ENCODE measurements around the gene TIFAB. TPM values are rescaled to one million over a fixed set of nuclear protein-coding genes. Genes with fewer than 3 reads are reported as not detected.
A peak's percentile ranks its signal among the peaks of the same experiment; 100 is the strongest.

TIFAB gene
- total RNA-seq, 1 donor from 2014 or later = 0.30 TPM

DNA sequence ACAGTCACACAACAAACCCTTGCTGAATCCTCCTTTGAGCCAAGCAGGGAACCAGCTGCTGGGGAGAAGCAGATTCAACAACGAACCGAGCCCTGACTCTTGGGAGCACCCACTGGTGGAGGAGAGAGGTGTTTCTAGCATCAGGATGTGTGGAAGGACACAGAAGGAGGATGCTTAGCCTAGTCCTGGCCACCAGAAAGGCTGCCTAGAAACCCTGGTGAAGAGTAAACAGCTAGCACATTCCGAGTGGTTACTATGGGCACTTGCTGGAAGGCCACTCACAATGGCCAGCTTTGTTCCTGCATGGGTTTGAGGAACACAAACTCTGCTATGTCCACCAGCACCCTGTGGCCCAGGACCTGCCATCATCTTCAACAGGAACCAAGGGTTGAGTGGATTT, 1.8 kb downstream of the TIFAB start:
- TF ChIP-seq, protein P1, sequence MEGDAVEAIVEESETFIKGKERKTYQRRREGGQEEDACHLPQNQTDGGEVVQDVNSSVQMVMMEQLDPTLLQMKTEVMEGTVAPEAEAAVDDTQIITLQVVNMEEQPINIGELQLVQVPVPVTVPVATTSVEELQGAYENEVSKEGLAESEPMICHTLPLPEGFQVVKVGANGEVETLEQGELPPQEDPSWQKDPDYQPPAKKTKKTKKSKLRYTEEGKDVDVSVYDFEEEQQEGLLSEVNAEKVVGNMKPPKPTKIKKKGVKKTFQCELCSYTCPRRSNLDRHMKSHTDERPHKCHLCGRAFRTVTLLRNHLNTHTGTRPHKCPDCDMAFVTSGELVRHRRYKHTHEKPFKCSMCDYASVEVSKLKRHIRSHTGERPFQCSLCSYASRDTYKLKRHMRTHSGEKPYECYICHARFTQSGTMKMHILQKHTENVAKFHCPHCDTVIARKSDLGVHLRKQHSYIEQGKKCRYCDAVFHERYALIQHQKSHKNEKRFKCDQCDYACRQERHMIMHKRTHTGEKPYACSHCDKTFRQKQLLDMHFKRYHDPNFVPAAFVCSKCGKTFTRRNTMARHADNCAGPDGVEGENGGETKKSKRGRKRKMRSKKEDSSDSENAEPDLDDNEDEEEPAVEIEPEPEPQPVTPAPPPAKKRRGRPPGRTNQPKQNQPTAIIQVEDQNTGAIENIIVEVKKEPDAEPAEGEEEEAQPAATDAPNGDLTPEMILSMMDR (IDR thresholded peaks at IDR 0.05) = no peak
- H3K27me3 ChIP-seq (ENCODE audit: low read depth) = peaks cover 4% of the 10 kb centered on the region
- H3K4me3 ChIP-seq = no peak overlapping the region
- H3K27ac ChIP-seq = no peak overlapping the region
- peaks cover 1% of the 10 kb centered on the region for H3K4me1 ChIP-seq
- ATAC-seq (no peak), DNase-seq (no peak)
- no peaks in the 10 kb centered on the region for H3K9me3 ChIP-seq
- intact Hi-C loops (cut with DNase I) = no loop called here
- no peaks in the 10 kb centered on the region for H3K36me3 ChIP-seq

DNA sequence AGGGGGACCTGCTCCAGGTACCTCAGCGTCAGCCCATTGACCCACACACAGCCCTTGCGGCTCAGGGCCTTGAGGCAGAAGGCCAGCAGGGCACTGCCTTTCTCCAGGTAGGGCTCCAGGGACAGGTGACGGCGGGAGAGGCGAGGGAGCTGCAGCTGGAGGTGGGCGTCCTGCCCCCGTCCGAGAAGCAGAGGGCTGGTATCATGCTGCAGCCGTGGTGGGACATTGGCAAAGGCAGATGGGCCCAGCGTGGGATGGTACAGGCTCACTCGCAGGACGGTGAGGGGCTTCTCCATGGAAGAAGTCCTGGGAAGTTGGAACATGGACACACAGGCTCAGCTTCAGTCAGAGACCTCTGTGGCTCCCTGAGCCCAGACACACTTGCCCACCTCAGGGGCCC, 2.5 kb downstream of the TIFAB start:
- Histone ChIP-seq H3K27ac (no peak overlapping the region), H3K9me3 (no peaks in the 10 kb centered on the region), H3K27me3 (ENCODE audit: low read depth) (peaks cover 4% of the 10 kb centered on the region), H3K4me3 (no peak overlapping the region), H3K36me3 (no peaks in the 10 kb centered on the region), H3K4me1 (peaks cover 1% of the 10 kb centered on the region)
- intact Hi-C loops (cut with DNase I) = no loop called here
- ATAC-seq (no peak), DNase-seq (no peak)
- TF ChIP-seq, protein P1 (IDR thresholded peaks at IDR 0.05) = no peak

DNA sequence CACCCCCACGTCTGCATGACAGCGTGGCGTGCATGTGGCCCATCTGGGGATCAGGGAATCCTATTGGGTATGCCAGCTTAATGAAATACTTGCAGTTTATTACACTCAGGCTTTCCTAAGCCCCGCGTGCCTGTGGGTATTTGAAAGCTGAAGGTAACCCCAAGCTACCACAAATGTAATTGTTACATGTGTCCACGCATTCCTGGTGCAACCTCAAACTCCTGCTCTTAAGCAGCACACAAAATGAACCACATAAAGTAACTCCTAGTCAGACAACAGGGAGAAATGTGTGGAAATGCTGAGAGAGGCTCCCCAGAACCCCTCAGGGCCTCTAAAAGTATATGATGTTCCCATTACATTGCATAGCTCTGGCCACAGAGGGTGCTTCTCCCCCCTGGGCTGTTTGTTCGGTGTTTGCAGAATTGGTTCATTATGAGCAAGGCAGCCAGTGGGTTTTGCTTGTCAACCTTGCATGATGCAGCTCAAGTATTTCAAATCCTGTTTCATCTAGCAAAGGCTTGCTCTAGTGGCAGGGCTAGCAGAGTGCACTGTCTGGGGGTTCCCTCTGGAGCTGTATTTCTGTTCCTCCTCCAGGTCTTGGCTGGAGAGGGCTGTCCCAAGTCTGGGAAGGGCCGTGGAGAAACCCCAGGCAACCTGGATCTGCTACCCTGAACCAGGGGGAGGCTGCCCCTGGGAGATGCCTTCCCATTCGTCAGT, 3.2 kb downstream of the TIFAB start:
- H3K27ac ChIP-seq = no peak overlapping the region
- intact Hi-C loops (cut with DNase I) = no loop called here
- no peaks in the 10 kb centered on the region for H3K9me3 ChIP-seq
- no peak overlapping the region for H3K4me3 ChIP-seq
- DNase-seq (no peak), ATAC-seq (no peak)
- H3K4me1 ChIP-seq = peaks cover 4% of the 10 kb centered on the region
- peaks cover 4% of the 10 kb centered on the region for H3K27me3 ChIP-seq (ENCODE audit: low read depth)
- no peaks in the 10 kb centered on the region for H3K36me3 ChIP-seq
- TF ChIP-seq, protein P1 (IDR thresholded peaks at IDR 0.05) = no peak

DNA sequence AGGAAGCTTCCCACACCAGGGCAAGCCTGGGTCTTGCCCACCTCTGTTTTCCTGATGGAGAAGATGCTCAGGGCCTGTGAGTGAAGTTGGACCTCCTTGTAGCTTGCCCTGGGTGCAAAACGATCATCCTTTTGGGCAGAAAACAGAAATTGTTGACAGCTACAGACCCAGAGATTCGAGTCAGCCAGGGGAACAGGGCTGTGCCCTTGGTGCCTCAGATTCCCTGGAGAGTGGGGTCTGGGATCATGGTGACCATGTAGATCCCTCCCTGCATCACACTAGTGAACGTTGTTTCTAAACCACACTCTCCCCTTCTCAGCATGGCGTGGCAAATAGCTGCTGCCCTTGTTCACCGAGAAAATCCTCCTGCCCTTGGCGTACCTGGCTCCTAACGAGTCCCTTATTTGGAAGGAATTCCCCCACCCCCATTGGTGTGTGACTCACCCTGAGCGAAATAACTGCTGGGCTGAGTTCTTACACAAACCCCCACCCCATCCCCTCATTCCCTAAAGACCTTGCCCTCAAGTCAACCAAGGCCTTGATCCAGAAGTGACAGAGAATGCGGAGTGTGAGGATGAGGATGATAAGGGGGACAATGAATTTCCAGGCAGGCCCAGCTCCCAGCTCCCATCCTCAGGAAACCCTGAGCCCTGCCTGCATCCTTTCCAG, 3.9 kb downstream of the TIFAB start:
- peaks cover 4% of the 10 kb centered on the region for H3K27me3 ChIP-seq (ENCODE audit: low read depth)
- no peak overlapping the region for H3K27ac ChIP-seq
- H3K36me3 ChIP-seq = no peaks in the 10 kb centered on the region
- no peaks in the 10 kb centered on the region for H3K9me3 ChIP-seq
- no peak for DNase-seq
- TF ChIP-seq, protein P1 (IDR thresholded peaks at IDR 0.05) = no peak
- ATAC-seq = peak; percentile 6 to 10
- intact Hi-C loops (cut with DNase I) = no loop called here
- no peak overlapping the region for H3K4me3 ChIP-seq
- peaks cover 11% of the 10 kb centered on the region for H3K4me1 ChIP-seq

- peaks cover 17% of the 10 kb centered on the region for H3K4me1 ChIP-seq
- H3K4me3 ChIP-seq = no peak within 1 kb of the TSS
- peak; percentile 88 to 94 for ATAC-seq
- H3K9me3 ChIP-seq = no peaks in the 10 kb centered on the region
- H3K27ac ChIP-seq = no peak within 1 kb of the TSS
- H3K27me3 ChIP-seq (ENCODE audit: low read depth) = peaks cover 4% of the 10 kb centered on the region
- H3K36me3 ChIP-seq = no peaks in the 10 kb centered on the region
- intact Hi-C loops (cut with DNase I) = no loop called here
- TF ChIP-seq, protein P1 (IDR thresholded peaks at IDR 0.05) = no peak
- no peak for DNase-seq
Observed at GRCh38 chr5:135447298-135447929, 4.7 kb downstream of the TIFAB start, which contains the start of gene DCANP1. Gene DCANP1, minus strand, starts transcription at chr5:135447348. Its CDS starts 240 bp downstream, at chr5:135447108.

All from lower lobe of right lung (tissue), 2 donors.